NCI-H2107 treated with DMSO at 0.1 percent for 48 hours (cell line): ENCODE results near the gene PRKCB.
"Not testable (repeated sequence)": the region's sequence is repeated elsewhere in the genome, so short reads cannot be mapped to it uniquely, and the experiment has no call there.

Experiments
- DNase-seq: peaks from one replicate; lab custom pipeline; 2025; ENCODE audit not compliant: unreplicated experiment; lab: John Stamatoyannopoulos, UW

PRKCB gene

DNA sequence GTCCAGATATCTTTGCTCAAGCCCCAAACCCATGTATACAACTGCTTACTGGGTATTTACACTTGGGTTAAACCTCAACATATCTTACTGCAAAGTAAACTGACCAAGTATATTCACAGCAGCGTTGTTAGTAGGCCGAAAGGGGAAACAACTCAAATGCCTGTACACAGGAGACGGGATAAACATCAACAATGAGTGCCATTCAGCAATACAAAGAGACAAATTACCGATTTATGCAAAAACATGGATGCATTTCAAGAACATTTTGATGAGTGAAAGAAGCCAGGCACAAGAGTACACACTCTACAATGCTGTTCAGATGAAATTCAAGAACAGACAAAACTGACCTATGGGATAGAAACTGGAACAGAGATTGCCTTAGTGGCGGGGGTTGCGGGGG, 284.0 kb downstream of the PRKCB start:
- no peak for DNase-seq

- DNase-seq: no peak
Measured at GRCh38 chr16:24123275-24123674, 287.5 kb downstream of the PRKCB start.

- no peak for DNase-seq
Measured at GRCh38 chr16:24124291-24124690, 288.5 kb downstream of the PRKCB start.

- DNase-seq: no peak
Measured at GRCh38 chr16:24125214-24125613, 289.4 kb downstream of the PRKCB start.

DNA sequence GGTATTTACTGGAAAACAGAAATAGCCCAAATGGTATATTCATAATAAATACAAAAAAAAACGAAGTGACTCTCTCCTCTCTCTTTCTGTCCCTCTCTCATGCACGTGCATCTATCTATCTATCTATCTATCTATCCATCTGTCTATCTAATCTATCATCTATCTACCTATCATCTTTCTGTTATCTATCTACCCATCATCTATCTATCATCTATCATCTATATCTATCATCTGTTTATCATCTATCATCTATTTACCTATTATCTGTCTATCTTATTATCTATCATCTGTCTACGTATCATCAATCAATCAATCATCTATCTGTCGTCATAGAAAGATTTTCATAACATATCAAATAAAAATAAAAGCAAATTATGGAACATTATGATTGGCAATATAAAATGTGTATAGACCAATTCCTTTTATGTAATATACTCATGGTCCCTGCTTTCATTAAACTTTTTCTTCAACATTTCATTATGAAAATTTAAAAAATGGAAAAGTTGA, 293.7 kb downstream of the PRKCB start:
- no peak for DNase-seq

- no peak for DNase-seq
Measured at GRCh38 chr16:24130494-24131085, 294.8 kb downstream of the PRKCB start.

GRCh38 chr16:24131294-24131693, 295.5 kb downstream of the PRKCB start:
- DNase-seq: no peak

DNA sequence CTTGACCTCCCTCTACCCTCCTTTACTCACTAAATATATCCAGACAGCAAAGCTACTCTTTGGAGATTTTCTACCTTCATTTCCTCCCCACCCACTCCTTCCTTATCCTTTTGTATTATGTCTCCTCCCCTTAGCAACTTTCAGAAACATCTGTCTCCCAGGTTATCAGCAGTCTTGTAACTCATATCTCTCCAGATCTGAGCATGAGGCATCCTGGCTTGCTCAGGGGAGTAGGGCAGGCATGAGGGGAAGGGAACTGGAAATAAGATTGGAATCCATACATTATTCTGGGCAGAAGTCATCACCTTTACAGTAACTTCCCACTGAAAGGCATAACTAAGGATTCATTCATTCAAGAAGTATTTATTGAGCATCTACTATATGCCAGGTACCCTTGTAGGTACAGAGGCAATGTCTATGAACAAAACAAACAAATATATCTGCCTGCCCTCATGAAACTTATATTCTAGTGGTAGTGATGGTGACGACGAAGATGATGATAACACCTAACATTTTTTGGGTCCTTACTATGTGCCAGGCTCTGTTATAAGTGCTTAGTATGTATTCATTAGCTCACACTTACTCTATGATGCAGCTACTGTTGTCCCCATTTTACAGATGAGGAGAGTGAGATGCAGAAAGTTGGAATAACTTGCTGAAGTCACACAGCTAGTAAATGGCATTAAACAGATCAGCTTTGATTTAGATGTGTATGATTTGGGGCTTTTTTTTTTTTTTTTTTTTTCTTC, 296.4 kb downstream of the PRKCB start:
- no peak for DNase-seq

- no peak for DNase-seq
Measured at GRCh38 chr16:24132797-24133155, 297.0 kb downstream of the PRKCB start.

DNA sequence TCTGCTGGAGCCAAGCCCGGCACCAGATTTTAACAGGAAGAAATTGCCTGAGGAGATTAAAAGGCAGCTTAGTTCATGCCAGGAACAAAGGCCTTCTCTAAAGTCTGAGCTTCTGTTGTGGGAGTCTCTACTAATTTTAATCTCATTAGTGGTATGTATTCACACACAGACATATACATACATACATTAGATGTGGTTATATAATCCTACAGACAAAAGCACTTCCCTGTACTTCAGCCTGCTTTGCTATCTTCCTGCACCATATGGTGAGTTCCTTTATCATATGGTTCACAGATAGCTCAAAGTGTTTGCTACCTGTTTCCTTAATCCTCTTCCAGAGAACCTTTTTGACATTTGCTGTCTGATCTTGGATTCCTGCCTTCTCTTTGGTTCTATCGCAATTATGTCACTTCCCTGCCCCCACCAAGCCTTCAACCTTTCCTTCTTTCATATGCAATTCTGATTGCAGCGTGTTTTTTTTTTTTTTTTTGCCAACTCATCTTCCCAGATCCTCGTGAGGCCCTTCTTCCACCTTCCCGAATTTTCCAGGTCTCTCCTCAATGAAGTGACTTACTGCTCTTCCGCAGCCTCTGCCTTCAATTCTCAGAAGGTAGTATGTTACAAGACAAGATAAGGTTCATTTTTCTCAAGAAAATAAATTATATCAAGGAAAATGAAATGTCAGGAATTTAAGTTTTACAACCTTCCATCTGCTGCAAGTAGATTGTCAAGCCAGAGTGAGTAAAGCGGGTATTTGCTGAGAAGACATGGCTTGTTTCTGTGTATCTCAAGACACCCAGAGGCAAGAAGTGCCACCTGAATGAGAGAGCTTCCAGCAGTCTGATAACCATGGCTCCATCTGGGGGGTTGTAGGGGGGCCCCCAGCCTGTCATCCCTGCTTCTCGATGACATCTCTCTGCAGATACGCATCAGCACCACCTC, 300.1 kb downstream of the PRKCB start:
- no peak for DNase-seq

DNA sequence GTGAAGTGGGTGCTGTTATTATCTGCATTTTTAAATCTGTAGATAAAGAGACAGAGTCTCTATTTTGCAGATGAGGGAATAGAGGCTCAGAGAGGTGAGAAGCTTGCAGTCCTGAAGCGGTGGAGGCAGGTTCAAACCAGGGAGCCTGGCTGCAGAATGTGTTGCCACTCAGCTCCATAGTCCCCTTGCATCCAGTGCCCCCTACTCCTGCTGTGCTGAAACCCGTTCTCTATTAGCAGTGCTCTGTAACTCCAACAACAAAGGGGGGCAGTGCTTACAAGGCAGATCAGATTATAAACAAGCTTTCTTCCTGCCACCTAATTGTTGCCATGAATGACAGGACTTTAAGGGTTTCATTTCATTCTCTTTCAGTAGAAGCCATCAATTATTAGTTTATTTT, 302.2 kb downstream of the PRKCB start:
- no peak for DNase-seq

GRCh38 chr16:24138575-24138974, 302.8 kb downstream of the PRKCB start:
- no peak for DNase-seq

GRCh38 chr16:24139282-24139681, 303.5 kb downstream of the PRKCB start:
- no peak for DNase-seq

DNA sequence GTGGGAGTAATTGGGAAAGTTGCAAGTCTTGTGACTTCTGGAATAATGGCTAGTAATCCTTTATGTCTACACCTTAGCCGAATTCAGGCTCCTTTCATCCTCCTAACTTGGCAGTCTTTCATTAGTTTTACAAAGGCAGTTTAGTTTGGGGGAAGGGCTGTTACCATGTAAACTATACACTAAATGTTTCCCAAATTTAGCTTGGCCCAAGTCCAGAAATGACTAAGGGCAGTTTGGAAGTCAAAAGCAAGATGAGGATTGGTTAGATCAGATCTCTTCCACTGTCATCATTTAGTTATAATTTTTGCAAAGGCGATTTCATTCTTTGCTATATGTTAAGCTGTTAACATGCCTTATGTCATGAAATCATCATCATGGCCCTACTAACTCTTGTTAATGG, 304.9 kb downstream of the PRKCB start:
- no peak for DNase-seq

- DNase-seq: no peak
Measured at GRCh38 chr16:24141466-24141865, 305.7 kb downstream of the PRKCB start.

DNA sequence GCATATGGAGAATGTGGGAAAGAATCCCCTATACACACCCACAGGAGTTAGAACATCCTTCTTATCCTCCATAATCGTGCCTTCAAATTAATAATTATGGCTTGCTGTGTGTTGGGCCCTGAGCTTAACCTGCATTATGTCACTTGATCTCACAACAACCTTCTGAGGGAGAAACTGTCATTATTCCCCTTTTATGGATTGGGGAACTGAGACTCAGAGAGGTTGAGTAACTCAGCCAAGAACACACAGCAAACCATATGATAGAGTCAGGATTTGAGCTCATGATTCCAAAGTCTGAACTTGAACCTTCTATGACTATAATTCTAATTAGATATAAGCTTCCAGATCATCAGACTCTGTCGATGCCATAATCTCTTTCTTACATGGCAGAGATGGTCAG, 306.1 kb downstream of the PRKCB start:
- no peak for DNase-seq

GRCh38 chr16:24145927-24146326, 310.1 kb downstream of the PRKCB start:
- no peak for DNase-seq

- DNase-seq: no peak
Measured at GRCh38 chr16:24146518-24146917, 310.7 kb downstream of the PRKCB start.

DNA sequence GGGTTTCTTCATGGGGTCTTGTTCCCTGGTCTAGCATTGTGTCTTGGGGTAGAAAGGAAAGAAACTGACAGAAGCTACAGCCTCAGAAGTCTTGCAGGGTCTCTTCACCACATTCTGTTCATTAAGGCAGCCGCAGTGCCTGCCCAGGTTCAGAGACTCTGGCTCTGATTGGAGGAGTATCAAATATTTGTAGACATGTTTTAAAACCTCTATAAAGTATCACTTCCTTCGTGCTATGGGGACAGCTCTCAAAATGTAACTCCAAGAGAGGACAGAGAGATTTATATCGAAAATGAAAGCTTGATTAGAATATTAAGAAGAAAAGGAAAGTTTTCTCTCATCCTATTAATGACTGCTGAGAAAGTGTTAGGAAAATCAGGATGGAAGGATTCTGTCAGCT, 313.3 kb downstream of the PRKCB start:
- no peak for DNase-seq

- DNase-seq: no peak
Measured at GRCh38 chr16:24150282-24150681, 314.5 kb downstream of the PRKCB start.

DNA sequence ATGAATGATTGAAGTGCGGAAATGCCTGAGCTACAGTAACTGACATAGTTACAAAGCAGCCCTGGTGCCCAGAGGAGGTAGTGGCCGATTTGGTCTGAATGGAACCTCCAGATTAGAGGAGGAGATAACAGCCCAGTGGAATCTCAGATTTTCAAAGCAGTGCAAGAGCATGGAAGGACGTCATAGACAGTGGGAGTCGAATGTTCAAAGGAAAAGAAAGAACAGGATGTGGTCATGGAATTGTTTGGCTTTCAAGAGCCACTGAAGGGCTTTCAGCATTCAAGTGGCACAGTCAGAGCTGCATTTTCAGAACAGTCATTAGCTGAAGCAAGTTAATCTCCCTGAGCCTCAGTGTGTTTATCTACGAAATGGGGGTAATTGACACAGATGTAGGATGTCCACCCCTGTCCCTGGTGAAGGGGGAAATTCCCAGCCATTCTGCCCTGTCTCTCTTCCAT, 315.7 kb downstream of the PRKCB start:
- no peak for DNase-seq

DNA sequence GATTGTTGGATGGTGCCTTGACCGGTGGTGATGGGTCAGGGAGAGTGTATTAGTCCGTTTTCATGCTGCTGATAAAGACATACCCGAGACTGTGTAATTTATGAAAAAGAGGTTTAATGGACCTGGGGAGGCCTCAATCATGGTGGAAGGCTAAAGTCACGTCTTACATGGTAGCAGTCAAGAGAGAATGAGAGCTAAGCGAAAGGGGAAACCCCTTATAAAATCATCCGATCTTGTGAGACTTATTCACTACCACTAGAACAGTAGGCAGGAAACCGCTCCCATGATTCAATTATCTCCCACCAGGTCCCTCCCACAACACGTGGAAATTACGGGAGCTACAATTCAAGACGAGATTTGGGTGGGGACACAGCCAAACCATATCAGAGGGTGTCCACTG, 316.3 kb downstream of the PRKCB start:
- DNase-seq: not testable (repeated sequence)
